HS-5 (cell line): ENCODE results near the gene SLC35B2.

Experiments
- DNase-seq: peaks from one replicate; pipeline ENCODE4 v3.0.0-alpha.2; 2012; ENCODE audit warnings: low read depth

Gene SLC35B2

DNA sequence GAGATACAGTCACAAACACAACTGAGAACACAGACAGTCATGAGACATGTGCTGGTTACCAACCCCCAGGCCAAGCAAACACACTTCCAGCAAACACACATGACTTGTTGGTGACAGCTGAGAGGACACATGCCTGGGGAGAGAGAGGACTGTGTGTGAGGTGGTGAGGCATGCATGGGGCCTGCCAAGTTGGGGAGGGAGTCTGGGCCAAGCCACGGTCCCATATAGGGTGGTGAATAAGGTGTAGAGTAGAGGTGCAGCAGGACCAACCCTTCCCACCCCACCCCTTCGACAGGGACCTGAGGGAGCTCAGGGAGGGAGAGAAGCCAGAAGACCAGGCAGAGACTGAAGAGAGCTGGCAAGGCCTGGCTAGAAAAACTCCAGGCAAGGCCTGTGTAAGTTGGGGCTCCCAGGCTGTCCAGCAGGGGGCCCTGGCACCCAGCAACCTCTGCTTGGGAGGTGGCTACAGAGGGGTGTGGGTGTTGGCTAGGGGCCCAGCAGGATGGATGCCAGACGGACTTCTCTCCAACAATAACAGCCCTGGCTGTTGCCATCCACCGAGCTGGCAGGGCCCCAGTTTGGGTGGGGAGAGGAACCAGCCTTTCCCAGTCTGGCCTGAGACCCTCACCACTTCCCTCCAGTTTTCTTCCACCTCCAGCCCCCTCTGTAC, 35.9 kb downstream of the SLC35B2 start:
- peak; percentile 25 for DNase-seq

DNA sequence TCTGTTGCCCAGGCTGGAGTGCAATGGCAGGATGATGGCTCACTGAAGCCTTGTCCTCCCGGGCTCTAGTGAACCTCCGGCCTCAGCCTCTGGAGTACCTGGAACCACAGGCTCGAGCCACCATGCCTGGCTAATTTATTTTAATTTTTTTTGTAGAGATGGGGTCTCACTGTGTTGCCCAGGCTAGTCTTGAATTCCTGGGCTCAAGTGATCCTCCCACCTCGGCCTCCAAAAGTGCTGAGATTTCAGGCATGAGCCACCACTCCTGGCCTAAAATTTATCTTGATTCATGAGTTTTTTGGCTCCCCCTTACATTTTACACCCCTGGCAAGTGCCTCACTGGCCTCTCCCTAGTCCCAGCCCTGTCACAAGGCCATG, 36.4 kb downstream of the SLC35B2 start:
- no peak for DNase-seq

DNA sequence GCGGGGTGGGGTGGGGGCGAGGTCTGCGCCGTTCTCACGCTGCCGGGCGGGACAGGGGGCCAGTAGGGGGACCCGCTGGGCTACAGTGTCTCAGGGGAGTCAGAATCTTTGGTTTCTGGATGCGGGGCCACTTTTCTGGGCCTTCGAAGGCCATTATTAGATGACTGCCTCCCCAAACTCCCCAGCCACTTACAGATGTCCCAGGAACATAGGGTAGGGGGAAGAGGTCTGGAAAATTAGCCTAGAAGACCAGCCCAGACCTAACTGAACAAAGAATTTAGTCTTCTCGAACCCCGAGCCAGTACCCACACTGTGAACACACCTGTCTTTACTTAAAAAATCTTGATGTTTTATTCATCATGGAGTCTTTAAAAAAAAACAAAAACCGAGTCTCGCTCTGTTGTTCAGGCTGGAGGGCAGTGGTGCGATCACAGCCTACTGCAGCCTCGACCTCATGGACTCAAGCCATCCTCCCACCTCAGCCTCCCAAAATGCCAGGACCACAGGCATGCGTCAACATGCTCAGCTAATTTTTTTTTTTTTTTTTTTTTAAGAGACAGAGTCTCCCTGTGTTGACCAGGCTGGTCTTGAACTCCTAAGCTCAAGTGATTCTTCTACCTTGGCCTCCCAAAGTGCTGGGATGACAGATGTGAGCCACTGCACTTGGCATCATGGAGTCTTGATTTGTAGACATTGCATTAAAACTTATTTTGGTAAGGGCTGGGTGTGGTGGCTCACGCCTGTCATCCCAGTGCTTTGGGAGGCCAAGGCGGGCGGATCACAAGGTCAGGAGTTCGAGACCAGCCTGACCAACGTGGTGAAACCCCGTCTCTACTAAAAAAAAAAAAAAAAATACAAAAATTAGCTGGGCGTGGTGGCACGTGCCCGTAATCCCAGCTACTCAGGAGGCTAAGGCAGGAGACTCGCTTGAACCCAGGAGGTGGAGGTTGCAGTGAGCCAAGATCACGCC, 37.2 kb downstream of the SLC35B2 start:
- DNase-seq, result no peak

DNA sequence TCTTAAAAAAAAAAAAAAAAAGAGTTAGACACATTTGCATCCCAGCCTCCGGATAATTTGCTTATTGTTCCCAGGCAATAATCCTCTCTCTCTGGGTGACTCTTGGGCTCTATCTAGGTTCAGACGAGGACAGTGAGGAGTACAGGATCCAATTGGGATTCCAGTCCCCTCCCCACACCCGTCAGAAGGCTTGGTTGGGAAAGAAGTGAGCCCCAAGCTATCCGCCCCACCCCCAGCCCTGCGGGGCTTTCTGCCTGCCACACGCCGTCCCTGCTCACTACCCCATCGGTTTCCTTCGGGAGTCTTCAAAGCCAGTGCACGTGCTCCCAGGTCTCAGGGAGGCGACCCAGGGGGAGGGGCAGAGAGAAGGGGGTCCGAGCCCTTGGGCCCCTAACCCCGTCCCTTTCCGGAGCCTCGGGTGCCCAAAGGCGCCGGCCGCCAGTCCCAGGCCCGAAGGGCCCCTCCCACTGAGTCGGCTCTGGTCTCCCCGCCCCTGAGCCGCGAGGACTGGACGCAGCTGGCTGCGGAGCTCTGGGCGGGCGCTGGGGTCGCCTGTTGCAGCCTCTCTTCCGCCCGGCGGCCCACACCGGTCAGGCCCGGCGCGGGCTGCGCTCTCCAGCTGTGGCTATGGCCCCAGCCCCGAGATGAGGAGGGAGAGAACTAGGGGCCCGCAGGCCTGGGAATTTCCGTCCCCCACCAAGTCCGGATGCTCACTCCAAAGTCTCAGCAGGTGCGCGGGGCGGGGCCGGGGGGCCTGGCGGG, 38.1 kb downstream of the SLC35B2 start:
- no peak for DNase-seq

GRCh38 chr6:44217332-44218143, 39.8 kb downstream of the SLC35B2 start:
- DNase-seq, result no peak

DNA sequence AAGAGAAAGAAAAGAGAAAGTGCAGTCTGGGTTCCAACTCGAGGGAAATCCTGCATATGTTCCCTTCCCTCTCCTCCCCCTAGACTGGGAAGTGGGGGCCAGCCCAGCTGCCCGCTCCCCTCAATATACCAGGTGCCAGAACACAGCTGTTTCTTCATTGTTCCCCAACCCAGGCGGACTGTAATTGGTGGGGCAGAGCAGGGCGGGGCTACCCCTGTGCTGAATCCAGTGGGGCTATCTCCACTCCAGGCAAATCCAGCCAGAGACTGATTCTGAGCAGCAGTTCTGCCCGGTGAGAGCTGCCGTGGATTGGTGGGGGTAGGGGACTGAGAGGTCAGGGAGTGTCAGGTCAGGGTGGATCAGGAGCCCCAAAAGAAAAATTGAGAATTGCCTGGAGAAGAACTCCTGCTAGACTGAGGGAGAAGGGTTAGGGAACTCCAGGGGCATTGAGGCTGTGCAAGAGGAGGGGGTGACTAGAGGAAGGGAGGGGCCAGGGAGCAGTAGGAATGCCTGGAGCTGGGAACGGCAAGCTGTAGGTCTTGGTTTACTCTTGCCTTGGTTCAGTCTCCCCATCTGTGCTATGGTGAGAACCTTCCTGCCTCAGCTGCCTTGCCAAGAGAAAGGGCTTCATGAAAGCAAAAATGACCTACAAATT, 40.5 kb downstream of the SLC35B2 start, which contains the start of gene MYMX:
MYMX (plus strand) TSS at position 250 of the 655 bp plus-strand sequence. CDS start 546 bp downstream, outside the sequence.
- no peak for DNase-seq

GRCh38 chr6:44214307-44214706, 43.0 kb downstream of the SLC35B2 start:
- no peak for DNase-seq

- no peak for DNase-seq
These were observed 46.0 kb downstream of the SLC35B2 start for GRCh38 chr6:44211284-44211683.

- DNase-seq, result no peak
These were observed 49.4 kb downstream of the SLC35B2 start for GRCh38 chr6:44207966-44208365.
